Glomerular visceral epithelial cell (primary cell): ENCODE results near the gene HOXD11.

Experiments
- DNase-seq: peaks from one replicate; pipeline ENCODE4 v3.0.0-alpha.2; 2016; ENCODE audit errors: extremely low spot score

HOXD11 gene

DNA sequence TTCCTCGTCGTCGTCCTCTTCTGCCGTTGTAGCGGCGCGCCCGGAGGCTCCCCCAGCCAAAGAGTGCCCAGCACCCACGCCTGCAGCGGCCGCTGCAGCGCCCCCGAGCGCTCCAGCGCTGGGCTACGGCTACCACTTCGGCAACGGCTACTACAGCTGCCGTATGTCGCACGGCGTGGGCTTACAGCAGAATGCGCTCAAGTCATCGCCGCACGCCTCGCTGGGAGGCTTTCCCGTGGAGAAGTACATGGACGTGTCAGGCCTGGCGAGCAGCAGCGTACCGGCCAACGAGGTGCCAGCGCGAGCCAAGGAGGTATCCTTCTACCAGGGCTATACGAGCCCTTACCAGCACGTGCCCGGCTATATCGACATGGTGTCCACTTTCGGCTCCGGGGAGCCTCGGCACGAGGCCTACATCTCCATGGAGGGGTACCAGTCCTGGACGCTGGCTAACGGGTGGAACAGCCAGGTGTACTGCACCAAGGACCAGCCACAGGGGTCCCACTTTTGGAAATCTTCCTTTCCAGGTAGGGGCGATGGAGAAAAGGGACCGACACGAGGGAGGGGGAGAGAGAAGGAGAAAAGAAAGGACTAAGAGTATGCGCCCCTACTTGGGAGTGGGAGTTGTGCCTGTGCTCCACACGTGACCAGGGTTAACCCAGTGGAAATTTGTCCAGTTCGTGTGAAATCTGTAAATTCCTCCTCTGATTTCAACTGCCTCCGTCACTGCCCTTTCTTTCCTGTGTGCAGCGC is 13.8 kb upstream of the HOXD11 start:
- no peak for DNase-seq

GRCh38 chr2:176093898-176094249 is 13.2 kb upstream of the HOXD11 start:
- no peak for DNase-seq

DNA sequence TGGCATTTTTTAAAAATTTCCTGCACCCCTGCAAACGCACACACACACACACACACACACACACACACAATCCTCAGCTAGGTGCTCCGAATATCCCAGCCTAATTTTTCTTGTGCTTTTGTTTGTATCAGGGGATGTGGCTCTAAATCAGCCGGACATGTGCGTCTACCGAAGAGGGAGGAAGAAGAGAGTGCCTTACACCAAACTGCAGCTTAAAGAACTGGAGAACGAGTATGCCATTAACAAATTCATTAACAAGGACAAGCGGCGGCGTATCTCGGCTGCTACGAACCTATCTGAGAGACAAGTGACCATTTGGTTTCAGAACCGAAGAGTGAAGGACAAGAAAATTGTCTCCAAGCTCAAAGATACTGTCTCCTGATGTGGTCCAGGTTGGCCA is 12.7 kb upstream of the HOXD11 start:
- no peak for DNase-seq

- no peak for DNase-seq
Observed at GRCh38 chr2:176095421-176095820, 11.7 kb upstream of the HOXD11 start.

DNA sequence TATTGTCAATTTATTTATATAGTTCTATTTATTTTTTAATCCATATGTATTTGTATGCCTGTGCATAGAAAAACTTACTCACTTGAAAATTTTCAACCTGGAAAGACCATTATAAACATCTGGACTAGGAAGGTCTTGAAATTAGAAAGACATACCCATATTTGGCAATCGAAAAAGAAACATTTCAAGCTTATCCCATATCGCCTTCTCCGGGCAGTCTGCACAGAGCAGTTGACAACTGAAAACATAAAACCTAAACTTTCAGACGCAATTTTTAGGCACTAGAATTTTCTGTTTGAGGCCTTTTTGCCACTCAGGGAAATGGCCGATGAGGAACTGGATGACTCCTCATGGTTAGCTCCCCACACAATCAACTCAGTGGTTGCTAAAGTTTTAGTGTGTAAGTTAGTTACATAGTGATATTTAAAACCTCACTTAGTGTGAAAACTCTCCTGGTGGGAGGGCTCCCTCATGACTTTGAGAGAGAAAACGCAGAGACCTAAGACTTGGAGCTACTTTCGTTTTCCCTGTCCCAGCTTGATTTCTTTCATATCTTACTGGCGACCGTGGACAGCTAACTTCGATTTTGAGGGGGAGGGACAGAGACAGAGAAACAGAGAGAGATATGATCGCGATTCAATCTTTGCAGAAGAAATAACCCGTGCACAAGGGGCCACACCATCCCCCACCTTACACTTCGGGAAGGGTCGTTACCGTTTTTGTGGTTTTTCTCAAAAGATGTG is 10.7 kb upstream of the HOXD11 start:
- DNase-seq = no peak

GRCh38 chr2:176096986-176097819 is 9.9 kb upstream of the HOXD11 start:
- DNase-seq = peak; percentile 81

- no peak for DNase-seq
Observed at GRCh38 chr2:176097820-176098365, 9.2 kb upstream of the HOXD11 start.

GRCh38 chr2:176098366-176099158 is 8.5 kb upstream of the HOXD11 start:
- no peak for DNase-seq

DNA sequence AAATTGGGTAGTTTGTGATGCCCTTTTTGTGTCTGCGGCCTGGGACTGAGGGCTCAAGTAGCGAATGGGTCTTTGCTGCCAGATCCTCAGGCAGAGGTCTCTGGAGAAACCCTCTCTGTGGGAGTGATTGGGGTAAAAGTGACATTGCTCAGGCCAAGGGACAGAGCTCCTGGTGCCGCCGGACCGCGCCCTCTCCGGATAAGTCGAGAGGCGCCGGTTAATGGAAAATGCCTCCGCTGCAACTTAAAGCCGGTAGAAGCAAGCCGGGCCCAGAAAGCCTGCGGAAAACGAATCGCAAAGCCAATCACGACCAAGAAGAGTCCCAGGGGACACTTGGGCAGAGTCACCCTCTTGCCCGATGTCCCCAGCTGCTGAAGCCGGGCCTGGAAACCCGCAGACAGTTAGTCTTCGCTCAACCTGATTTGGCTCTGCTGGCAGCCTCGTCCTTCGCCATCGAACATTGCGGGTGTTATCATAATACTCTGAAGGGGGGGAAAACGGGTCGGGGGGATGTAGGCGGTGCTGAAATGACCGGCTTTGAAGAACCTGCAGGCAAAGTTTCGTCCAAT is 7.8 kb upstream of the HOXD11 start:
- DNase-seq = no peak

GRCh38 chr2:176099728-176100546 is 7.1 kb upstream of the HOXD11 start, which contains the start of gene HOXD12:
HOXD12 (plus strand) TSS chr2:176099795; CDS start chr2:176099802, 7 bp downstream.
- DNase-seq = no peak

- DNase-seq = no peak
Observed at GRCh38 chr2:176100547-176101140, 6.4 kb upstream of the HOXD11 start.

DNA sequence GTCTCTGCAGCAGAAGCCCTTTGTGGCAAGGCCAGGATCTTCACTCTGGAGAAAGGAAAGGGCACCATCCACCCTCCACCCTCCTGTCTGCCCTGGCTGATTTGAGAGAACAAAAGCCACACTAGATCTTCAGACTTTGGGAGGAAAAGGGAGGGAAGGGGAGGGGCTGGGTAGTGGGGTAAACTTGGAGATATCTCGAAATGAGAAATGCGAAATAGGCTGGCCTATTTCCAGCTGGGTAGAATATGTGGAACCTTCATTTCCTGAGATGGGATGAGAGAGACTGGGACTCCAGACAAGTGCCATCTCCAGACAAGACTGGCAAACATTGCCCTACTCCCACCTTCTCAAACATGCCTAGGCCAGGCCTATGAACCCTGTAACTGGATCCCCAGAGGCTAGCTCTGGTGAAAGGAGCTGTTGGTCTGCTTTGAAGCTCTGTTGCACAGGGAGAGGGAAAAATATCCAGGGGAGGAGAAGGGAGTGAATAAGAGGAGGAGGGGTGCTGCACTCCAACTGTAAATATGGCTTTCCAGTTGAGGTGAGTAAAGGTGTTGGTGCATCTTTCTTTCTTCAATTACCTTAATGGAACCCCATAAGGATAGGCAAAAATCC is 5.8 kb upstream of the HOXD11 start:
- DNase-seq = no peak

GRCh38 chr2:176101842-176102241 is 5.2 kb upstream of the HOXD11 start:
- DNase-seq = no peak

- DNase-seq = no peak
Observed at GRCh38 chr2:176102309-176102866, 4.7 kb upstream of the HOXD11 start.

GRCh38 chr2:176103194-176103593 is 3.9 kb upstream of the HOXD11 start:
- no peak for DNase-seq

DNA sequence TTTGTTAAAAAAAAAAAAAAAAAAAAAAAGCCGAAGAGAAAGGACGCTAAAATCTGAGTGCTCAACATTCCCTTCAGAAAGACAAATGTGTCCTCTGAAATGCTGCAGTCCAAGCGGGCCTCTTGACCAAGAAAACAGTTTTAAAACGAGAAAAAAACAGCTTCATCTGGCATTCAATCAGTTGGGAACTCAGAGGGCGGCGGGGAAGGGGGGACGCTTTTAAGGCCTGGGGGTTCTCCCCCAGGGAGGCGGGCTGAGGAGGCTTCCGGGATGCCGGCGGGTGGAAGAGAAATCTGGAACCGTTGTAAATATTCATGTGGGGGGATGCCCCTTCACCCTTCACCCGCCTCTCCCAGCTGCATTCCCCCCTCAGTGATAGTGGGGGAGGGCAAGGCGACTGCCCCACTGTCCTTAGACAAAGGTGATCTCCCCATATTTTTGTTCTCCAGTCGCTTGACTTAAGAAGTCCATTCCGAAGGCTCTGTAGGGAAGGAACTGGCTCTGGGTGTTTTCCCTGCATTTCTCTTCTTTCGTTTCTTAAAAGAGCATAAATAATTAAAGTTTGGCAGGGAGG is 3.3 kb upstream of the HOXD11 start:
- DNase-seq = no peak

- DNase-seq = peak; percentile 75
Observed at GRCh38 chr2:176104316-176105077, 2.6 kb upstream of the HOXD11 start.
